ENCODE data around the gene FITM1.
A peak's percentile ranks its signal among the peaks of the same experiment; 100 is the strongest.

The FITM1 gene

GRCh38 chr14:24156840-24157239, 26.4 kb downstream of the FITM1 start:
- no peaks in the 10 kb centered on the region for H3K9me3 ChIP-seq (ENCODE audit: control insufficient read depth, insufficient read depth, low read depth, low read length)
- H3K9ac ChIP-seq (ENCODE audit: low read length) = no peak overlapping the region
- H3K27me3 ChIP-seq (ENCODE audit: control insufficient read depth, insufficient read depth, low read length) = no peaks in the 10 kb centered on the region
- H3K36me3 ChIP-seq (ENCODE audit: control insufficient read depth, insufficient read depth, low read length) = peaks cover 61% of the 10 kb centered on the region
- H3K27ac ChIP-seq (ENCODE audit: low read depth, low read length) = no peak overlapping the region
- no peak overlapping the region for H3K4me3 ChIP-seq (ENCODE audit: low read depth, low read length)
- peaks cover 11% of the 10 kb centered on the region for H3K4me1 ChIP-seq (ENCODE audit: control insufficient read depth, insufficient read depth, low read length)

- peaks cover 12% of the 10 kb centered on the region for H3K4me1 ChIP-seq (ENCODE audit: control insufficient read depth, insufficient read depth, low read length)
- no peak overlapping the region for H3K9ac ChIP-seq (ENCODE audit: low read length)
- no peak overlapping the region for H3K4me3 ChIP-seq (ENCODE audit: low read depth, low read length)
- H3K36me3 ChIP-seq (ENCODE audit: control insufficient read depth, insufficient read depth, low read length) = peaks cover 60% of the 10 kb centered on the region
- no peaks in the 10 kb centered on the region for H3K9me3 ChIP-seq (ENCODE audit: control insufficient read depth, insufficient read depth, low read depth, low read length)
- no peak overlapping the region for H3K27ac ChIP-seq (ENCODE audit: low read depth, low read length)
- H3K27me3 ChIP-seq (ENCODE audit: control insufficient read depth, insufficient read depth, low read length) = no peaks in the 10 kb centered on the region
Measured at GRCh38 chr14:24157331-24157730, 26.9 kb downstream of the FITM1 start.

GRCh38 chr14:24159777-24160498, 29.5 kb downstream of the FITM1 start:
- Histone ChIP-seq H3K4me3 (ENCODE audit: low read depth, low read length) (no peak overlapping the region), H3K9ac (ENCODE audit: low read length) (no peak overlapping the region), H3K4me1 (ENCODE audit: control insufficient read depth, insufficient read depth, low read length) (peaks cover 12% of the 10 kb centered on the region), H3K27me3 (ENCODE audit: control insufficient read depth, insufficient read depth, low read length) (no peaks in the 10 kb centered on the region), H3K27ac (ENCODE audit: low read depth, low read length) (no peak overlapping the region), H3K36me3 (ENCODE audit: control insufficient read depth, insufficient read depth, low read length) (peaks cover 69% of the 10 kb centered on the region), H3K9me3 (ENCODE audit: control insufficient read depth, insufficient read depth, low read depth, low read length) (no peaks in the 10 kb centered on the region)

GRCh38 chr14:24160499-24160849, 30.0 kb downstream of the FITM1 start:
- Histone ChIP-seq H3K4me1 (ENCODE audit: control insufficient read depth, insufficient read depth, low read length) (peaks cover 12% of the 10 kb centered on the region), H3K9ac (ENCODE audit: low read length) (no peak overlapping the region), H3K36me3 (ENCODE audit: control insufficient read depth, insufficient read depth, low read length) (peaks cover 69% of the 10 kb centered on the region), H3K9me3 (ENCODE audit: control insufficient read depth, insufficient read depth, low read depth, low read length) (no peaks in the 10 kb centered on the region), H3K27ac (ENCODE audit: low read depth, low read length) (no peak overlapping the region), H3K27me3 (ENCODE audit: control insufficient read depth, insufficient read depth, low read length) (no peaks in the 10 kb centered on the region), H3K4me3 (ENCODE audit: low read depth, low read length) (no peak overlapping the region)

- H3K27me3 ChIP-seq (ENCODE audit: control insufficient read depth, insufficient read depth, low read length) = no peaks in the 10 kb centered on the region
- peak within 1 kb of the TSS; percentile 58 for H3K4me3 ChIP-seq (ENCODE audit: low read depth, low read length)
- peaks cover 69% of the 10 kb centered on the region for H3K36me3 ChIP-seq (ENCODE audit: control insufficient read depth, insufficient read depth, low read length)
- peak within 1 kb of the TSS; percentile 54 for H3K9ac ChIP-seq (ENCODE audit: low read length)
- H3K4me1 ChIP-seq (ENCODE audit: control insufficient read depth, insufficient read depth, low read length) = peaks cover 12% of the 10 kb centered on the region
- H3K27ac ChIP-seq (ENCODE audit: low read depth, low read length) = no peak within 1 kb of the TSS; the same call in 1 of the 2 replicates
- H3K9me3 ChIP-seq (ENCODE audit: control insufficient read depth, insufficient read depth, low read depth, low read length) = no peaks in the 10 kb centered on the region
Measured at GRCh38 chr14:24160850-24161804, 30.7 kb downstream of the FITM1 start, which contains the start of gene IRF9. Gene IRF9, plus strand, starts transcription at chr14:24161265. Its CDS starts 880 bp downstream, at chr14:24162145.

- Histone ChIP-seq H3K4me1 (ENCODE audit: control insufficient read depth, insufficient read depth, low read length) (peaks cover 12% of the 10 kb centered on the region), H3K9me3 (ENCODE audit: control insufficient read depth, insufficient read depth, low read depth, low read length) (no peaks in the 10 kb centered on the region), H3K27me3 (ENCODE audit: control insufficient read depth, insufficient read depth, low read length) (no peaks in the 10 kb centered on the region), H3K36me3 (ENCODE audit: control insufficient read depth, insufficient read depth, low read length) (peaks cover 69% of the 10 kb centered on the region), H3K4me3 (ENCODE audit: low read depth, low read length) (peak overlapping the region; percentile 58; the same call in 1 of the 2 replicates), H3K9ac (ENCODE audit: low read length) (peak overlapping the region; percentile 45), H3K27ac (ENCODE audit: low read depth, low read length) (no peak overlapping the region)
Measured at GRCh38 chr14:24162093-24162492, 31.6 kb downstream of the FITM1 start.

- Histone ChIP-seq H3K9me3 (ENCODE audit: control insufficient read depth, insufficient read depth, low read depth, low read length) (no peaks in the 10 kb centered on the region), H3K27ac (ENCODE audit: low read depth, low read length) (no peak overlapping the region), H3K9ac (ENCODE audit: low read length) (no peak overlapping the region), H3K27me3 (ENCODE audit: control insufficient read depth, insufficient read depth, low read length) (no peaks in the 10 kb centered on the region), H3K4me1 (ENCODE audit: control insufficient read depth, insufficient read depth, low read length) (peaks cover 12% of the 10 kb centered on the region), H3K36me3 (ENCODE audit: control insufficient read depth, insufficient read depth, low read length) (peaks cover 58% of the 10 kb centered on the region), H3K4me3 (ENCODE audit: low read depth, low read length) (no peak overlapping the region)
Measured at GRCh38 chr14:24164518-24164991, 34.1 kb downstream of the FITM1 start.

GRCh38 chr14:24165785-24166184, 35.3 kb downstream of the FITM1 start:
- Histone ChIP-seq H3K27ac (ENCODE audit: low read depth, low read length) (no peak overlapping the region), H3K9me3 (ENCODE audit: control insufficient read depth, insufficient read depth, low read depth, low read length) (no peaks in the 10 kb centered on the region), H3K4me1 (ENCODE audit: control insufficient read depth, insufficient read depth, low read length) (peaks cover 9% of the 10 kb centered on the region), H3K4me3 (ENCODE audit: low read depth, low read length) (no peak overlapping the region), H3K27me3 (ENCODE audit: control insufficient read depth, insufficient read depth, low read length) (no peaks in the 10 kb centered on the region), H3K36me3 (ENCODE audit: control insufficient read depth, insufficient read depth, low read length) (peaks cover 46% of the 10 kb centered on the region), H3K9ac (ENCODE audit: low read length) (no peak overlapping the region)

- no peak overlapping the region for H3K9ac ChIP-seq (ENCODE audit: low read length)
- H3K4me1 ChIP-seq (ENCODE audit: control insufficient read depth, insufficient read depth, low read length) = peaks cover 7% of the 10 kb centered on the region
- H3K36me3 ChIP-seq (ENCODE audit: control insufficient read depth, insufficient read depth, low read length) = peaks cover 42% of the 10 kb centered on the region
- H3K27me3 ChIP-seq (ENCODE audit: control insufficient read depth, insufficient read depth, low read length) = no peaks in the 10 kb centered on the region
- H3K4me3 ChIP-seq (ENCODE audit: low read depth, low read length) = no peak overlapping the region
- H3K9me3 ChIP-seq (ENCODE audit: control insufficient read depth, insufficient read depth, low read depth, low read length) = no peaks in the 10 kb centered on the region
- no peak overlapping the region for H3K27ac ChIP-seq (ENCODE audit: low read depth, low read length)
Measured at GRCh38 chr14:24167469-24168114, 37.1 kb downstream of the FITM1 start.

GRCh38 chr14:24171422-24172260, 41.2 kb downstream of the FITM1 start, which contains the start of gene REC8:
Gene REC8, plus strand, starts transcription at chr14:24172080. Its CDS starts 473 bp downstream, at chr14:24172553.
- H3K27ac ChIP-seq (ENCODE audit: low read depth, low read length) = no peak within 1 kb of the TSS
- peak within 1 kb of the TSS; percentile 66 for H3K9ac ChIP-seq (ENCODE audit: low read length)
- no peaks in the 10 kb centered on the region for H3K9me3 ChIP-seq (ENCODE audit: control insufficient read depth, insufficient read depth, low read depth, low read length)
- H3K4me3 ChIP-seq (ENCODE audit: low read depth, low read length) = peak within 1 kb of the TSS; percentile 61
- peaks cover 8% of the 10 kb centered on the region for H3K4me1 ChIP-seq (ENCODE audit: control insufficient read depth, insufficient read depth, low read length)
- H3K27me3 ChIP-seq (ENCODE audit: control insufficient read depth, insufficient read depth, low read length) = no peaks in the 10 kb centered on the region
- H3K36me3 ChIP-seq (ENCODE audit: control insufficient read depth, insufficient read depth, low read length) = peaks cover 29% of the 10 kb centered on the region

Data from HUES6 (cell line).